ENCODE results near the gene MYO5A.
A peak's percentile ranks its signal among the peaks of the same experiment; 100 is the strongest.
"Not testable (repeated sequence)": the region's sequence is repeated elsewhere in the genome, so short reads cannot be mapped to it uniquely, and the experiment has no call there.

MYO5A gene

GRCh38 chr15:52528564-52529340 lies at the start of gene MYO5A:
Gene MYO5A (minus strand): TSS chr15:52528880. CDS start chr15:52528806, 74 bp downstream.
- peak; percentile 63 for DNase-seq

GRCh38 chr15:52576692-52577091 lies 48.0 kb upstream of the MYO5A start:
- no peak for DNase-seq

GRCh38 chr15:52575573-52575972 lies 46.9 kb upstream of the MYO5A start:
- not testable (repeated sequence) for DNase-seq

GRCh38 chr15:52575072-52575471 lies 46.4 kb upstream of the MYO5A start:
- DNase-seq: no peak

- not testable (repeated sequence) for DNase-seq
Measured at GRCh38 chr15:52574623-52575022, 45.9 kb upstream of the MYO5A start.

- DNase-seq: peak; percentile 53
Measured at GRCh38 chr15:52568601-52569585, 40.2 kb upstream of the MYO5A start, which contains the start of gene ARPP19. Gene ARPP19 (minus strand): TSS chr15:52569030. CDS start chr15:52568892, 138 bp downstream.

- no peak for DNase-seq
Measured at GRCh38 chr15:52567871-52568600, 39.4 kb upstream of the MYO5A start.

GRCh38 chr15:52566889-52567288 lies 38.2 kb upstream of the MYO5A start:
- DNase-seq: no peak

- DNase-seq: not testable (repeated sequence)
Measured at GRCh38 chr15:52565417-52566358, 37.0 kb upstream of the MYO5A start.

GRCh38 chr15:52563501-52564060 lies 34.9 kb upstream of the MYO5A start:
- no peak for DNase-seq

GRCh38 chr15:52559575-52559974 lies 30.9 kb upstream of the MYO5A start:
- DNase-seq: no peak

GRCh38 chr15:52559022-52559421 lies 30.3 kb upstream of the MYO5A start:
- no peak for DNase-seq

GRCh38 chr15:52558196-52558595 lies 29.5 kb upstream of the MYO5A start:
- no peak for DNase-seq

- DNase-seq: no peak
Measured at GRCh38 chr15:52557274-52557641, 28.6 kb upstream of the MYO5A start.

GRCh38 chr15:52556524-52557273 lies 28.0 kb upstream of the MYO5A start:
- no peak for DNase-seq

- DNase-seq: no peak
Measured at GRCh38 chr15:52552303-52552702, 23.6 kb upstream of the MYO5A start.

- DNase-seq: no peak
Measured at GRCh38 chr15:52551762-52552161, 23.1 kb upstream of the MYO5A start.

GRCh38 chr15:52551186-52551585 lies 22.5 kb upstream of the MYO5A start:
- DNase-seq: not testable (repeated sequence)

- no peak for DNase-seq
Measured at GRCh38 chr15:52546031-52546751, 17.5 kb upstream of the MYO5A start.
